ENCODE data around the gene LMX1A. TPM values are rescaled to one million over a fixed set of nuclear protein-coding genes. Genes with fewer than 3 reads are reported as not detected.

LMX1A gene
- polyA plus RNA-seq, 1 donor = 1.3 TPM

DNA sequence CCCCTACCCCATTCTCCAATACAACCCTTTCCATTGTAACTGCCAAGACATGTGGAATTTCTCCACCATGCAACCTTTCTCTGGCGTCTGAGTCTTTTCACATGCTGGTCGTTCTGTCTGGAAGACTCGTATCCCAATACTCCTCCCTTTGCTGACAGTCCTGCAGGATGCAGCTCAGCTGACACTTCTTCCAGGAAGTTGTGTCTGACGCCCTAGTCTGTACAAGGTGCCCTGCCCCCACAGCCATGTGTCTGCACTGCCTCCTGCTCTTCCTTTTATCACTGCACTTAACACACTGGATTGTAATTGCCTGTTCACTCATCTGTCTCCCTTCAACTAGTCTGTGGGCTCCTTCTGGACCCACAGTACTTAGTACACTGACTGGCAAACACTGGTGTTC lies 188.0 kb downstream of the LMX1A start:
- no peak for DNase-seq (ENCODE audit: low read depth)

DNA sequence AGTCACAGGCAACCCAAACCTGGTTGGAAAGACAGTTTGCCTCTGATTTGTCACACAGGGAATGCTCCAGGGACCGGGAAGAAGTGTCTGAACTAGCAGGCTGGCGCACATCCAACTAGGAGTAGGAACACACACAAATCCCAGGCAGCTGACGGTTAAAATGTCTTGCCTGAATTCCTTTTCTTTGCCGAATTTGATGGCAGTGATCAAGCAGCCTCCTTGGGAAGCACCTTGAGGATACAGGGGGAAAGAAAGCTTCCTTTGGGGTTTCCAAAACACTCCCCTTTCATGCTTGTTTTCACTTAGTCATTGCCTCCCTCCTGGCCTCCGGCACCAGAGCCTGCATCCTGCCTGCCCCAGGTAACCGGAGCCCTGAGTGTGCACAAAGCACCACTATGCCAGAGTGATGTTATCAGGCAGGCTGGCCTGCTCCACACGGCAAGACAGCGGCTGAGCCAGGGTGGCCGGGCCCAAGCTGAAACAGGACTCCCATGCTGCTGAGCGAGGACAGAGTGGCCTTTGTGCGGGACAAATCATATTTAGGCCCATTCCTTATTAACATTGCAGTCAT lies 193.8 kb downstream of the LMX1A start:
- DNase-seq (ENCODE audit: low read depth) = no peak

DNA sequence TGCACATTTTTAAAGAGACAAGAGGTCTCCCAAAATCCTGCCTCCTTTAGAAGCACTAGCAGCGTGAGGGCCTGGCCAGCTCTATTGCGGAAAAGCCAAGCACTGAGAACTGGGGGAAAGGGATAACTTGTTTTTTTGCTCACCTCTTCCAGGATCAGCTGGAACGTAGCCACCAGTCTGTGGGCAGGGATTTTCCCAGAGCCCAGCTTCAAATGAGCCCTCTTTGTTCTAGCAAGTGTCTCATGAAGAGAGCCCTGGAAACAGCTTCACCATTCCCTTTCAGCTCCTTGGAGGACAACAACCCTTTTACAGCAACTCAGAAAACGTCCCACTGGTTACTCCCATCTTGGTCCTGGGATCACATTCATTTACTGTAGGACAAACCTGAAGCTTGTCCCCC lies 195.4 kb downstream of the LMX1A start:
- no peak for DNase-seq (ENCODE audit: low read depth)

DNA sequence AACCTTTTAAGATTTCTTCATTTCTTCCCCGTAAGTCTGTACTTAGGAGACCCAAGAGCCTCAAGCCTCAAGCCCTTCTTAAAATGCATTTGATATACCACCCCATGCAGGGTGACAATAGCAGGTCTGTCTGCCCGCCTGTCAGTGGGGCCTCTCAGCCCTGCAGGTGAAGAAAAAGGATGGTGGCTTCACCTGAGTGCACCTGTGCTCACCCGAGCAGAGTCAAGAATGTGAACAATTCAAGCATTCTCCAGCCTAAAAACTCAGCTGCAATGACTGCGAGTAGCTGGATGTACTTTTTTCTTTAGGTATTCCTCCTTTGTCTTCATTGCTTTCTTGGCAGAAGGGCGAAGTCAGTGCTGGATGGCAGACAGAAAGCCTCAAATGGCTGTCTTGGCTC lies 203.3 kb downstream of the LMX1A start:
- DNase-seq (ENCODE audit: low read depth) = no peak

DNA sequence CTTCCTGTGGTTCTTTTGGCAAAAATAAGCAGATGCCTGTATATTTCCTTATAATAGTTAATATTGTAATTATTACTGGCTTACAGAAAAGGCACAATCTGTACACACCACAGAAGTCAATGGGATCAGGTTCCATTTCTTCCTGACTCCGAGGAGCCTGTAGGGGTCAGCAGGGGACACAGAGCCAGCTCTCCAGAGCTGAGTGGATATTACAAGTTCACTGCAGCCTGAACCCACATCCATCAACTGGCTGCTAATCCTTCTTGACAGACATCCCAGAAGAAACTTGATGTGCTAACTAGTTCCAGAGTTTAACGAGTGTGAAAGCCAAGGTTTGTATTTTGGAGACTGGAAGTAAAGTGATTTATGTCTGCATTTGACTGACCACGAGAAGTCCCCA lies 203.8 kb downstream of the LMX1A start:
- no peak for DNase-seq (ENCODE audit: low read depth)

DNA sequence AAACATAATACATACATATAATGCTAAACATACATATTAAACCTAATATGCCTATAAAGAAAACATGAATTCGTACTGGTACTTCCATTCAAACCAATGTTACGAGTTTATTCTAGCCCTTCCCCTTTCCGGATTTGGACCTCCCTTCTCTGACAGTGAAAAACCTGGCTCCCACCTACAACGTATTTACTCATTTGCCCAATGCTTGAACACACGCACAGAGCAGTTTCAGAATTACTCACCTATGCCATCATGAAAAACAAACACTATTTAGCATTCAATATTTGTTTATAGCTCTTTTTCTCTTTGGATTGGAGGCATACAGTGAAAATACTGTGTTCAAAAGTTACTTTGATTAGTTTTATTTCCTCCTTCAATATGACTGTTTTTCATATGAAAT lies 204.4 kb downstream of the LMX1A start:
- DNase-seq (ENCODE audit: low read depth) = no peak

Other genes starting within 250 kb of the LMX1A start
- gene RXRG, start 88.4 kb upstream of the LMX1A start, polyA plus RNA-seq (ENCODE audit: insufficient read length) = 58.1 TPM
- 0.16 TPM for gene LRRC52, start 187.3 kb upstream of the LMX1A start, polyA plus RNA-seq (ENCODE audit: insufficient read length)

All from forelimb muscle (tissue), 1 donor.